Measurements from ENCODE around the gene POLR3F. TPM values are rescaled to one million over a fixed set of nuclear protein-coding genes. Genes with fewer than 3 reads are reported as not detected.

Gene POLR3F
- total and polyA plus RNA-seq, 9 of the 15 experiments (the other 6 are each of a cell fraction or from before 2014, with no cell fraction given) = 7.0 to 15.0 (median 9.6) TPM

DNA sequence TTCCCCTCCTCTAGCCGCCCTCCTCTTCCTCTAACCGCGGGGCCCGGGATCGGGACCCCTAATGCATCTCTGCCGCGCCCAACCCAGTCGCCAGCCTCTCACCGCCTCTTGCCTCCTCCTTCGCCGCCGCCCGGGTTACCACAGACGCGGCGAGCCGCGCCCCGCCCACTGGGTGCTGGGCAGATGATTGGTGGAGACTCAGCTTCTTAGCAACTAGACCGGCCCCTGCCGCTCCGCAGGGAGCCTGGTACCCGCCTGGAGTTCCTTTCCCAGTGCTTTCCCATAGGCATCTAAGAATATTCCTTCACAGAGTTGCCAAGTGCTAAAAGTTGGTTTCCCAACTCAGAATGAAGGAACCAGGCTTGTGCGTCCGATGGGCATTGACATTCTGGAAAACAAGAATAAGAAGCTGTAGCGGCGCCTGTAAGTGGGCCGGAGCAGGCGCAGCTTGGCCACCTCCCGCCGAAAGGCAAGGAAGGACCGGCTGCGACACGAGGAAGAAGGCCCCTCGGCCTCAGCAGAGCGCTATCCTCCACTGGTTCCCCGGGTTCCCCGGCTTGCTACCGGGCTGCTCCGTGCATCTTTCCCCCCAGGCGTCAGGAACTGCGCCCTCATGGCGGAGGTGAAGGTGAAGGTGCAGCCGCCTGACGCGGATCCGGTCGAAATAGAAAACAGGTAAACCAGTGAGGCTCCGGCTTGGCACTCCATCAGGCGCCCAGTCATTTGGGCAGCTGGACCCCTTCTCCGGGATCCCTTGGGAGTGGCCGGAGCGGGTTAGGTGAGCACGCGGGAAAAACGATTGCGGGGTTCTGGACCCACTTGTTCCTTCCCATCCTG lies at the start of gene POLR3F, which contains the start of gene DZANK1 (continued):
- TF ChIP-seq, protein P1, sequence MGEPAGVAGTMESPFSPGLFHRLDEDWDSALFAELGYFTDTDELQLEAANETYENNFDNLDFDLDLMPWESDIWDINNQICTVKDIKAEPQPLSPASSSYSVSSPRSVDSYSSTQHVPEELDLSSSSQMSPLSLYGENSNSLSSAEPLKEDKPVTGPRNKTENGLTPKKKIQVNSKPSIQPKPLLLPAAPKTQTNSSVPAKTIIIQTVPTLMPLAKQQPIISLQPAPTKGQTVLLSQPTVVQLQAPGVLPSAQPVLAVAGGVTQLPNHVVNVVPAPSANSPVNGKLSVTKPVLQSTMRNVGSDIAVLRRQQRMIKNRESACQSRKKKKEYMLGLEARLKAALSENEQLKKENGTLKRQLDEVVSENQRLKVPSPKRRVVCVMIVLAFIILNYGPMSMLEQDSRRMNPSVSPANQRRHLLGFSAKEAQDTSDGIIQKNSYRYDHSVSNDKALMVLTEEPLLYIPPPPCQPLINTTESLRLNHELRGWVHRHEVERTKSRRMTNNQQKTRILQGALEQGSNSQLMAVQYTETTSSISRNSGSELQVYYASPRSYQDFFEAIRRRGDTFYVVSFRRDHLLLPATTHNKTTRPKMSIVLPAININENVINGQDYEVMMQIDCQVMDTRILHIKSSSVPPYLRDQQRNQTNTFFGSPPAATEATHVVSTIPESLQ (CRISPR knock-in tag; IDR thresholded peaks at IDR 0.05) = no peak
- TF ChIP-seq ZKSCAN8 (CRISPR knock-in tag; IDR thresholded peaks at IDR 0.05) = no peak
- no peak for TF ChIP-seq TCFL5 (CRISPR knock-in tag; conservative IDR thresholded peaks at IDR 0.05)
- no peak for TF ChIP-seq ZBTB17 (CRISPR knock-in tag; IDR thresholded peaks at IDR 0.05)
- no peak for TF ChIP-seq XRCC4 (IDR thresholded peaks at IDR 0.05; ENCODE audit: extremely low read depth, insufficient read depth, insufficient read length)
- TF ChIP-seq HLTF (IDR thresholded peaks at IDR 0.05) = no peak
- TF ChIP-seq, protein P2, sequence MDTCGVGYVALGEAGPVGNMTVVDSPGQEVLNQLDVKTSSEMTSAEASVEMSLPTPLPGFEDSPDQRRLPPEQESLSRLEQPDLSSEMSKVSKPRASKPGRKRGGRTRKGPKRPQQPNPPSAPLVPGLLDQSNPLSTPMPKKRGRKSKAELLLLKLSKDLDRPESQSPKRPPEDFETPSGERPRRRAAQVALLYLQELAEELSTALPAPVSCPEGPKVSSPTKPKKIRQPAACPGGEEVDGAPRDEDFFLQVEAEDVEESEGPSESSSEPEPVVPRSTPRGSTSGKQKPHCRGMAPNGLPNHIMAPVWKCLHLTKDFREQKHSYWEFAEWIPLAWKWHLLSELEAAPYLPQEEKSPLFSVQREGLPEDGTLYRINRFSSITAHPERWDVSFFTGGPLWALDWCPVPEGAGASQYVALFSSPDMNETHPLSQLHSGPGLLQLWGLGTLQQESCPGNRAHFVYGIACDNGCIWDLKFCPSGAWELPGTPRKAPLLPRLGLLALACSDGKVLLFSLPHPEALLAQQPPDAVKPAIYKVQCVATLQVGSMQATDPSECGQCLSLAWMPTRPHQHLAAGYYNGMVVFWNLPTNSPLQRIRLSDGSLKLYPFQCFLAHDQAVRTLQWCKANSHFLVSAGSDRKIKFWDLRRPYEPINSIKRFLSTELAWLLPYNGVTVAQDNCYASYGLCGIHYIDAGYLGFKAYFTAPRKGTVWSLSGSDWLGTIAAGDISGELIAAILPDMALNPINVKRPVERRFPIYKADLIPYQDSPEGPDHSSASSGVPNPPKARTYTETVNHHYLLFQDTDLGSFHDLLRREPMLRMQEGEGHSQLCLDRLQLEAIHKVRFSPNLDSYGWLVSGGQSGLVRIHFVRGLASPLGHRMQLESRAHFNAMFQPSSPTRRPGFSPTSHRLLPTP (IDR thresholded peaks at IDR 0.05; ENCODE audit: borderline replicate concordance, extremely low read depth, insufficient read length) = no peak
- TF ChIP-seq EWSR1 (IDR thresholded peaks at IDR 0.05; ENCODE audit: borderline replicate concordance, low read depth, partially characterized antibody) = no peak
- peak; percentile 66 for TF ChIP-seq EP400 (IDR thresholded peaks at IDR 0.05)
- no peak for TF ChIP-seq FOXJ3 (CRISPR knock-in tag; IDR thresholded peaks at IDR 0.05)
- TF ChIP-seq, protein P3, sequence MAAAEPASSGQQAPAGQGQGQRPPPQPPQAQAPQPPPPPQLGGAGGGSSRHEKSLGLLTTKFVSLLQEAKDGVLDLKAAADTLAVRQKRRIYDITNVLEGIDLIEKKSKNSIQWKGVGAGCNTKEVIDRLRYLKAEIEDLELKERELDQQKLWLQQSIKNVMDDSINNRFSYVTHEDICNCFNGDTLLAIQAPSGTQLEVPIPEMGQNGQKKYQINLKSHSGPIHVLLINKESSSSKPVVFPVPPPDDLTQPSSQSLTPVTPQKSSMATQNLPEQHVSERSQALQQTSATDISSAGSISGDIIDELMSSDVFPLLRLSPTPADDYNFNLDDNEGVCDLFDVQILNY (CRISPR knock-in tag; IDR thresholded peaks at IDR 0.05) = no peak
- TF ChIP-seq SPI1 (IDR thresholded peaks at IDR 0.05; ENCODE audit: borderline replicate concordance, low read depth, low read length) = 0 out of 2 replicates have a peak, but pooled peaks have one; percentile 18
- no peak for TF ChIP-seq NFATC3 (IDR thresholded peaks at IDR 0.05)
- TF ChIP-seq BDP1 (IDR thresholded peaks at IDR 0.05; ENCODE audit: insufficient read depth, insufficient read length) = no peak
- TF ChIP-seq KAT7 (CRISPR knock-in tag; IDR thresholded peaks at IDR 0.05; ENCODE audit: borderline replicate concordance) = no peak
- no peak for TF ChIP-seq CBX5 (IDR thresholded peaks at IDR 0.05; ENCODE audit: borderline replicate concordance, low read depth)
- TF ChIP-seq PRMT5 (CRISPR knock-in tag; IDR thresholded peaks at IDR 0.05) = no peak
- no peak for TF ChIP-seq SRSF1 (IDR thresholded peaks at IDR 0.05; ENCODE audit: low read depth, low read length)
- TF ChIP-seq CHCHD3 (CRISPR knock-in tag; IDR thresholded peaks at IDR 0.05) = no peak
- TF ChIP-seq ILF3 (IDR thresholded peaks at IDR 0.05; ENCODE audit: borderline replicate concordance) = no peak
- no peak for TF ChIP-seq ADNP (tag; IDR thresholded peaks at IDR 0.05)
- no peak for TF ChIP-seq FOXK1 (CRISPR knock-in tag; IDR thresholded peaks at IDR 0.05; ENCODE audit: borderline replicate concordance)
- no peak for TF ChIP-seq THRAP3 (IDR thresholded peaks at IDR 0.05; ENCODE audit: borderline replicate concordance)
